DMS53 treated with DMSO at 0.1 percent for 48 hours (cell line): ENCODE measurements around the gene ZC3H18.

Experiments used
- DNase-seq: peaks from one replicate; lab custom pipeline; 2025; ENCODE audit not compliant: unreplicated experiment; lab: John Stamatoyannopoulos, UW

ZC3H18 gene

GRCh38 chr16:88569985-88570690 lies at the start of gene ZC3H18:
Gene ZC3H18, plus strand, starts transcription at chr16:88570403. Its CDS starts 6,721 bp downstream, at chr16:88577124.
- peak; percentile 78 for DNase-seq

DNA sequence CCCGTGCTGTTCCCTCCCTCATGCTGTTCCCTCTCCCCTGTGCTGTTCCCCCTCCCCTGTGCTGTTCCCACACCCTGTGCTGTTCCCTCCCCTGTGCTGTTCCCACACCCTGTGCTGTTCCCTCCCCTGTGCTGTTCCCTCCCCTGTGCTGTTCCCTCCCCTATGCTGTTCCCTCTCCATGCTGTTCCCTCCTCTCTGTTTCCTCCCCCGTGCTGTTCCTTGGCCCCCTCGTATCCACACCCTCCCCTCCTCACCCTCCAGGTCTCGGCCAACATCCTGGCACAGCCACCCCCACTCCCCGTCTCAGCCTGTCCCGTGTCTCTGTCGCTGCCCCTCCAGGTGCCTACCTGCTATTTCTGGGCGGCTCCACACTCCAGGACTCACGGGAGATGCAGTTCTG lies 48.5 kb upstream of the ZC3H18 start:
- no peak for DNase-seq

DNA sequence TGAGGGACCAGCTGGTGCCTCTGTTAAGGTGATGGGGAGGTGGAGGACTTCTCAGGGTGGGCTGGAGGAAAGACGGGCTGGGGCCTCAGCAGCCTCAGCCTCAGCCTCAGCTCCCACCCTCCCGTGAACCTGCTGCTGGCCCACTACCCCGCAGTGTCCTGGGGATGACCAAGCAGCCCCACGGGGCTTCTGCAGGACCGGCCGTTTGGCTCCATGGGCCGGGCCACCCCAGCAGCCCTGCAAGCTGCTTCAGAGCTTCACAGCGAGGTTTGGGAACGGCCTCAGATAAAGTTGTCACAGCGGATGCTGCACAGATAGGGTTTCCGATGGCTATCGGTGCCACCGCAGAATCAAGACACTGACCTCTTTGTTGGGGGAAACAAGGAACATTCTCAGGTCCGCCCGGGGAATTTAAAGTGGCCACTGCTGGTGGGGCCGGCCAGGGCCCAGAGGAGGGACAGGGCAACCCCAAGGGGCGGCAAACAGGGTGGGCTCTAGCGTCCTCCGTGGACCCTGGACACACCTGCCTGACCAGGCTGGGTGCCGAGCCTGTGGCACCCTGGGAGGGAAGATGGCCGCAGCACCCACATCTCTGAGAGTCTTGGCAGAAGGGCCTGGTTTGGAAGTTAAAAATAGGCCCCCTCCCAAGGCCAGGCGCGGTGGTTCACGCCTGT lies 47.8 kb upstream of the ZC3H18 start:
- no peak for DNase-seq

- no peak for DNase-seq
These were observed 46.7 kb upstream of the ZC3H18 start for GRCh38 chr16:88523309-88524161.

- DNase-seq = no peak
These were observed 45.8 kb upstream of the ZC3H18 start for GRCh38 chr16:88524274-88524972.

DNA sequence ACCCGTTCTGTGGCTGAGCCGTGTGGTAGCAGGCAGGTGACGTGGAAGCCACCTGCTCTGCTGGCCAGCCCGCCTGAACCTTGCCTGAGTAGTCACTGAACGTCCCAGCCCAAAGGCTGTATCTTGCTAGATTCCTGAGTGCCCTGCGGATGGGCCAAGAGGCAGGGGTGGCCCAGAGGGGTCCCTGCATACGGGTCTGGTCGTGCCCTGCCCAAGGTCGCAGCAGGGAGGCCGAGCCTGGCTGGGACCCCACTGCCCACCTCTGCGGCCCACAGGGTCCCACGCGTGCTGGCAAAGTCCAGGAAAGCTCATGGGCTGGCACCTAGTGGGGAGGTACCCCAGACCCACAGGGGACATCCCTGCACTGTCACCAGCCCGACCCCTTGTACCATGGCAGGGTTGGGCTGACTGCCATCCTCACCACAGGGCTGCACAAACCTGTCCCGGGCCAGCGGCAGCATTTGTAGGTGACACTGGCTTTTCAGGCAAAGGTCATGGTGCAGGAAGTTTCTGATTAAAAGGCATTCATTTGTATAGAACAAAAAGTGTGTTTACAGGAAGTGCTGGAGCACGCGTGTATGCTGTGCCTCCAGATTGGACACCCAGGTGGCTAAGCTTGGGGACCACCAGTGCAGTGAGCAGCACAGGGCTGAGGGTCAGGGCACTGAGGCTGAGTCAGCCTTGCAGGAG lies 45.1 kb upstream of the ZC3H18 start:
- no peak for DNase-seq

DNA sequence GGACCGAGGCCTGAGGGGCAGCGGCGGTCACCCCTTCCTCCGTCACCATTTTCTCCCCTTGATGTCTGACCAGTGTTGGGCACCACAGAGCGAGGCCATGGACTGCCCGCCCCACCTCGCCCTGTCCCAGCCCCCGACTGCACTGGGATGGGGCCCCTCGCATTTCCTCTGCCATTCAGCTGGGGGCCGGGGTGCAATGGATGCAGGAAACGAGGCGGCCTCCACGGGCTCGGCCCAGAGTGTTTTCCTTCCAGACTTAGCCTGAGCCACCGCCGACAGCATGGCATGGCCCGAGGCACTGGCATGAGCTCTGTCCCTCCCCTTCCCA lies 44.6 kb upstream of the ZC3H18 start:
- no peak for DNase-seq

GRCh38 chr16:88526008-88526905 lies 43.9 kb upstream of the ZC3H18 start:
- no peak for DNase-seq

DNA sequence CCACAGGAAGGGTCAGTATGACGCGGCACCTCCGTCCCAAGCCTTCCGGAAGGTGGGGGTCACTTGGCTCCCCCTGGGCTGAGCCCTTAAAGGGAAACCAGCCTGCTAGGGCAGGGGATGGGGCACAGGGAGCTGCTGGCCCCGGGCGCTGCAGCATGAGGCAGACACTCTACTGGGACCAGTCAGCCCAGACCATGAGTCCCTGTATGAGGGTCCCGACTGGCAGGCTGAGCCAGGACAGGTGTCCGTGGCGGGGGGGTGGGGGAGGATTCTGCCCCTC lies 43.4 kb upstream of the ZC3H18 start:
- DNase-seq = no peak

GRCh38 chr16:88527186-88527936 lies 42.8 kb upstream of the ZC3H18 start:
- DNase-seq = no peak

GRCh38 chr16:88527937-88528743 lies 42.1 kb upstream of the ZC3H18 start:
- DNase-seq = no peak

DNA sequence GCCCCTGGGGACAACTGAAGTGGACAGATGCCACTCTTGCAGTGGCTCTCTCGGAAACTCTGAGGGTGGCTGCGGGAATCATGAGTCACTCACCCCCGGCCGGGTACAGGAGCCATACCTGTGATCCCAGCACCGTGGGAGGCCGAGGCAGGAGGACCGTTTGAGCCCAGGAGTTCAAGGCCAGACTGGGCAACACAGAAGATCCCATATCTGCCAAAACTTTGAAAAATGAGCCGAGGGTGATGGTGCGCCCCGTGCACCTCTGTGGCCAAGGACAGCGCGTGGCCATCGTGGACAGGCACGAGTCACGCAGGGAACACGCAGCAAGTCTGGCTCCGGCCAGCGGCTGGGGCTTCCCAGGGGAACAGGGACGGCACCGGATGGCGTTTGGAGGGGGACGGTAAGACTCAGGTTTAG lies 41.3 kb upstream of the ZC3H18 start:
- no peak for DNase-seq

GRCh38 chr16:88529596-88529995 lies 40.6 kb upstream of the ZC3H18 start:
- no peak for DNase-seq

DNA sequence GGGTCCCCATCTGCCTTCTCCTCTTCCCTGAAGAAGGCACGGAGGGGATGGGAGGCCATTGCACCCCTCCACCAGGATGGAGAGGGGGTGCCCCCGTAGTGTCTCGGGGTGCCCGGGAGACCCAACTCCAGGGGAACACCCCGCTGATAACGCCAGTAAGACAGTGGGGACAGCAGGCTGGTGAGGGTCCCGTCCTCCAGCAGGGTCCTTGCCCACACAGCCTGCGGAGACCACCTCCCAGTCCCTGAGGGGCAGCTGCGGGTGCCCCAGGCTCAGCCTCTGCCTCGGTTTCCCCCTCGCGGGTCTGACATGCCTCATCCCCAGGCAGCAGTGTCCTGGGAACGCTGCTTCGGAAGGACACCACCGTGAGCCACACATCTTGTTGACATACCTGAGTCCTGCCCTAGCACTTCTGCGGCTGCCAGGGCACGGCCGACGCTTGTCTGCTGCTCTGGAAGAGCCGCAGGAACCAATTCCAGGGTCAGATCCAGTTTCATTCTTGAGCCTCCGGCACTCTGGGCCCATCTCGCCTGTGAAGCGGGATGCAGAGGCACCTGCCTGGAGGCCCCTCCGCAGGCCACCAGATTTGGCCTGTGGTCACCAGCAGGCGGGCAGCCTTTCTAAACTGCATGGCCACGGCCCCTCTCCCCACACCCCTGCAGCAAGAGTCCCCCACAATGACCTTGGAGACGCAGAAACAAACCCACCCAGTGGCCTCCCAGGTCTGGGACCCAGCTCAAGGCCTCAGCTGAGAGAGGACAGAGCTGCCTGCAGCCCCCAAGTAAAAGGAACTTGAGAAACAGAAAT lies 39.9 kb upstream of the ZC3H18 start:
- DNase-seq = no peak

DNA sequence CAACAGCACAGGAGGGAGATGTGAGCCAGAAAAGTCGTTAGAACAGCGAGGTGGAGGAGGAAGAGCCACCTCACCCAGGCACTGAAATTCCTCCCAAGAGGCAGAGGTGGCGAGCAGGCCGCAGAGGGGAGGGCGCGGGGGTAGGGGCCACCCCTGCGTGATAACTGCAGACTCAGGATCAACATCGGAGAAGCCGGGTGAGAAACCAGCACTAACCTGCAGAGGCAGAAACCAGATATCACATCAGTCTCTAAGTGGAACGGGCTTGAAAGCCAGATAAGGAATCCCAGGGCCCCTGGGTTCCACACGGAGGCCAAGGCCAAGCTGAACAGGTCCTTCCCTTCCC lies 39.4 kb upstream of the ZC3H18 start:
- DNase-seq = no peak

DNA sequence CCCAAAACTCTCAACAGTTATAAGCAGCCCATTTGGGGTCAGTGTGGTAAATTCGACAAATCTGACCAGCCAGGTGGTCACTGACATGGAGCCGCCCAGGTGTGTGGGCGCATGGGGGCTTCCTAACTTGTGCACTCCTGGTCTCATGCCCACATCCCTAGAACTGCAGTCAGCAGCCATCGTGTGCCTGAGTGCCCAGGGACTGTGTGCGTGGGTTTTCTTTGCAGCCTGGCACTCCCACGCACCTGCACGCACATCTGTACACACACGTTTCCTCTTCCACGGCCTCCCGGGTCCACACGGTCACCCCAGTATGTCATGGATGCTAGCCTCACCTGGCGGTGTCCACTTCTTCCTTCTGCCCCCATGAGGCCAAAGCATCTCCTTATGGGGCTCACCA lies 38.9 kb upstream of the ZC3H18 start:
- DNase-seq = no peak

GRCh38 chr16:88531931-88532433 lies 38.2 kb upstream of the ZC3H18 start:
- no peak for DNase-seq
